GM19043 (cell line): Measurements from ENCODE around the gene IL1B.

Experiments
- ATAC-seq: cut with Tn5 transposase; IDR thresholded peaks from one replicate; pipeline ENCODE4 v1.9.1; 2021; ENCODE audit warnings: low read depth; ENCODE audit not compliant: unreplicated experiment

IL1B gene

DNA sequence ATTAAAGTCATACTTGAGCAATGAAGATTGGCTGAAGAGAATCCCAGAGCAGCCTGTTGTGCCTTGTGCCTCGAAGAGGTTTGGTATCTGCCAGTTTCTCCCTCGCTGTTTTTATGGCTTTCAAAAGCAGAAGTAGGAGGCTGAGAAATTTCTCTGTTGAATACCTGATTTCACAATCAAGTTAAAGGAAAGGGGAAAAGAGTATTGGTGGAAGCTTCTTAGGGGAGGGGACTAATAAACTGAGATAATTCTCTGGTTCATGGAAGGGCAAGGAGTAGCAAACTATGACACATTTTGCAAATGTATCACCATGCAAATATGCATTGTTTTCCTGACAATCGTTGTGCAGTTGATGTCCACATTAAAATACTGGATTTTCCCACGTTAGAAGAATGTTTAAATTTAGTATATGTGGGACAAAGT lies at the start of gene IL1B:
IL1B (minus strand) TSS at position 85 of the 423 bp plus-strand sequence. CDS start 550 bp downstream, outside the sequence.
- no peak for ATAC-seq

DNA sequence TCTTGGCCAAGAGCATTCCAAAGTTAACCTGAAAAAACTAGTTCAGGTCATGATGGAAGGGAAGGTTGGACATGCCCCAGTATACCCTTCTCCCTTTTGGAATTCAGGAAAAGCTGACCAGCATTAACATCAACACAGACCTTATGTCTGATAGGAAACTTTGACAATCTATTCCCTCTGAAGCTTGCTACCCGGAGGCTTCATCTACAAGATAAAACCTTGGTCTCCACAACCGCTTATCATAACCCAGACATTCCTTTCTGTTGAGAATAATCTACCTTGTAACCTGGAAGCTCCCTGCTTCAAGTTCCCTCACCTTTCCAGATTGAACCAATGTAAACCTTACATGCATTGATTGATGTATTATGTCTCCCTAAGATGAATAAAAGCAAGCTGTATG lies 49.7 kb upstream of the IL1B start:
- no peak for ATAC-seq

DNA sequence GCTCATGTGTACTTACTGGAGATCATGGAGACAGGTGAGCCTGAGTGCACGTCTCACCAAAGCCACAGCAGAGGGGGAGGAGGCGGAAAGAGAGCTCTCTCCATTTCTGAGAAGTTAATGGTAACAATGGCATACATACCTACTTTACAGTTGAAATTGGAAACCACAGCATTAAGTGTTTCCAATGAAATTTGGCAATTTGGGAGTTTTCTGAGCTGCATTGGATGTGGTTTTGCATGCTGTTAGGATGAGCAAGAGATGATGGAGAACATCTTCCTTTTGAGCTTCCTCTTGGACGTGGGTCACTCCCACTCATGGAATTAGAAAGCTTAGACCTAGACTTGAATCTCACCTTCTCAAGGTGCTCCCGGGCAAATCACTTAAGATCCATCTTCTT lies 48.9 kb upstream of the IL1B start:
- no peak for ATAC-seq

DNA sequence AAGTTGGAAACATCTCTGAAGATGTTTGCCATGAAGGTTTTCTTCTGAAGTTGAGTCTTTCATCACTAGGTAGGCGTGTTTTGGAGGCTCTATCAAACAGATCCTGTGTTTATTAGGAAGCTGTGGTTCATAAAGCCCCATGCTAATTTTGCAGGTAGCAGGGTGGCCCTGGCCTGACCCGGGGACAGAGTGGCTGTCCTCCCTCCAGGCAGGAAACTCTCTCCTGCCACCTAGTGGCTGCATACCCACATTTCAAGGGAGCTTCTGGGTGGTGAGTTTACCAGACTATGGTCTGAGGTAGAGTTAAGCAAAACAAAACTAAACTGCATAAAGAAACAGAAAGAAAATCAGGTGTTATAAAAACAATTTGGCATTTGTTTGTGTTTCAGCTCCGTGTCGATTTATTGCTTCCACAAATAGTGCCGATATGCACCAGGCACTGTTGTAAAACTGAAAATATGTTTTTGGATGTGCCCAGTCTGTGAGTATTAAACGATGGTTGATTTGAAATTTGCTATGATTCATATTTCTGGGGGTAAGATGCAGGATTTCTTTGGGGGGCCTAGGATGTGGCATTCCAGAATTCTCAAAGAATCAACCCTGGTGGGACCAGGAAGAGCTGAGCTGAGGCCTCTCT lies 48.4 kb upstream of the IL1B start:
- ATAC-seq, result peak; percentile 37

DNA sequence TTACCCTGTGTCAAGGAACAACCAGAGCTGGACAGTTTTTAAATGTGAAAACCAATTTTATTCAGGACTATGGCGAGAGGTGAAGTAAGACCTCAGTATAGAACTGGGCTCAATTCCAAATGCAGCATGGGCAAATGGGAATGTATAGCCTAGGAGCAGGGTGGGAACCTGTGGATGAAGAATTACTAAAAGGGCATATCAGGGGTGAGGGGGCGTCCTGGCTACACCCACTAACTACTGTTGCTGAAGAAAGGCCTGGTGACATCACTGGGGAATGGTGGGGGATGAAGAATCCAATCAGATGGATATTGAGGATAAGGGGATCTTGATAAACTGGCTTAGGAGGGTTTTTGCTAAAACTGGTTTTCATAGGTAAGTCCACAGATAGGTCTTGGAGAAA lies 47.1 kb upstream of the IL1B start:
- no peak for ATAC-seq

DNA sequence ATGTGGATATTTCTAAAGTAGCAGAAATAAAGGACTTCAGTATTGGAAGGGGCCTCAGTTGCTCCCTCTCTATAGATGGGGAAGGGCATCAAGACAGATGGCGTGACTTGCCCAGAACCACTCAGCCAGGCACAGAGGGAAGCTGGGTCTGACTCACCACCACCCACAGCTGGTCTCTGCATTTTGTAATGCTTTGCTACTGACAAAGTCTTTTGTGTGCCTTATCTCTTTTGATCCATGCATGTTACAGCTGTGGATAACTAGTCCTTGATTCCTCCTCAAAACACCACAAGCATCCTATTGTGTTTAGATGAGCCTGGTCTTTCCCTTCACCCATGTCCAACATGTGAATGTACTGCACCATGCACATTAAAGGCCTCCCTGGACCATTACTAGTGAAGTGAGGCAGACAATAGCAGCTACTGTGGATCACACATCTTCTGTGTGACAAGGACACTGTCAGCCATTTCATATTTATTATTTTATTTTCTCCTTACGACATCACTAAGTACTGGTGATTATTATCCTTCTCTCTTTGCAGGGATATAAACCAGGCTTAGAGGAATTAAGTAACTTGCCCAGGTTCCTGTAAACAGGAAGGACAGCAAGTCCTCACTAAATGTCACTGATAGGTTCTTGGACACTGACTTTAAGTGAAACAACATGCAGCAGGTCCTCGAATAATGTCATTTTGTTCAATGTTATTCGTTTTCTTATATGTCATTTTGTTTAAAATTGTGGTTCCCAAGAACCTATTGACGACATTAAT lies 44.8 kb upstream of the IL1B start:
- ATAC-seq, result peak; percentile 73

DNA sequence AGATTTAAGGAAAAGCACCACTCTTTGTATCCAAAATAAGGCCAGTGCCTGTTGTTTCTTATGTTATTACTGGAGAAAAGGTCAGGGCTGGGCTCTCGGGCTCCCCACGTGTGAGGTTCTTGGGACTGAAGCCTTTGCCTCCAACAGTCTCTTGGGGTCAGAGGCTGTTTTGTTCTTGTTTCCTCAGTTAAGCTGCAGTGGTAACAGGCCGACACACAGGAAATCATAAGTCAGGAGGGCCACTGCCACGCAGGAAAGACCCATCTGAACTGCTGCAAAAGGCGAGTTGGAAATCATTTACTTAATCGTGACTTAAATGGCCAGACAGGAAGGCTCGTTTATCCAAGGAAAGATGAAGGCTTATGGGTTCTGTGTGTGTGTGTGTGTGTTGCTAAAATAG lies 44.1 kb upstream of the IL1B start:
- no peak for ATAC-seq

DNA sequence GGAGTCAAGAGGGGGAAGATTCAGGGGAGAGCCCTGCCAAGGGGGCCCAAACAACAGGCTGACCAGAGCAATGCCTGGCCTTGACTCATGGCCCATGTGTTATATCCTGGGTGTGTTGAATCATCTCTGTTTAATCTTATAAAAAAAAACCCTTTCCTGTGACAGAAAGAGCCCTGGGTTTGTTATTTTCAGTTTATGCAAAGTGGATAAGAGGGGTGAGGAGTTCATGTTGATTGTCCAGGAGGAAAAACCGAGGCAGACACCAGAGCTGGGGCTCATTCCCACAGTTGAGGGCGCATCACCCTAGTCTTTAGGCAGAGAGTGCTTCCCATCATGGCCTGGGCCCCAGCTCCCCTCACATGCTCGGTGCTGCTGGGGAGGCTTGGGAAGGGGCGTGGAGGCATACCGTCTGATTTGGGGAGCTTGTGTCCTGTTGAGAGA lies 43.5 kb upstream of the IL1B start:
- ATAC-seq, result no peak

DNA sequence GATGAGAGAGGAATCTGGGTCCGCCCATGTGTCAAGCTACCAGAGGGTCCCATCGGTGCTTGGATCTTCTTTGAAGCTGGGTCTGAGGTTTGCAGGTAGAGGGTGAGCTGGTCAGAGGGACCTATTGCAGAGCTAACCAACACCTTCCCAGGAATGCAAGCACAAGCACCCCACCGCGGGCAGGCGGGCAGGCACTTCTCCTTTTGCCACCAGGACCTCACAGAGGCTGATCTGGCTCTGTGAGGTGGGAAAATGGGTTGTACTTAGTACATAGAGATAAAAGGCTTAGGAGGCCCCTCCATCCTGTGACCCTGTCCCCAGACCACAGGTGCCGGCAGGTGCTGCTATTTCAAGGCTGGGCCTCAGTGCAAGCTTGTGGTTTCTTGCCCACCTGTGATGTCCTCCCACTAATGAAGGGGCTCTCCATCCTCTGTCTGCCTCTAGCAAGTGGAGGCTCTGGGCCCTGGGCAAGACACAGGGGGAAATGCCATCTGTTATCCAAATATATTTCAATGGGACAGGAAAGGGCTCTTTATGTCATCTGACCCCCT lies 43.0 kb upstream of the IL1B start:
- ATAC-seq, result no peak

DNA sequence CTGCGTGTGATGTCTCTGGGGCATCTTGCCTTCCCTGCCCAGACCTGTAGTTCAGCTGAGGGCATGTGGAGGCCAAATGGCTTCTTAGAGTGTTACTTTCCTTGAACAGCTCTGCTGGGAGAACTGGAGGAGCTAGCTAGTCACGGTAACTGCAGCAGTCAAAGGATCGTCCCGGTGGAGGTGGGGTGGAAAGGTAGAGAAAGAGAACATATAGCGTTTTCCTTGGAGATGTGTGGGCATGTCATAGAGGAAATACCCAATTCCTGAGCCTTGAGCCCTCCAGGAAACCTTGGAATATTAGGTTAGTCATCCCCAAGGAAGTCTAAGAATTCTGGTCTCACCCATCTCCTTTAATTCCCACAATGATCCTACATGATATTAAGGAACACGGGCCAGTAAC lies 40.8 kb upstream of the IL1B start:
- ATAC-seq, result no peak

DNA sequence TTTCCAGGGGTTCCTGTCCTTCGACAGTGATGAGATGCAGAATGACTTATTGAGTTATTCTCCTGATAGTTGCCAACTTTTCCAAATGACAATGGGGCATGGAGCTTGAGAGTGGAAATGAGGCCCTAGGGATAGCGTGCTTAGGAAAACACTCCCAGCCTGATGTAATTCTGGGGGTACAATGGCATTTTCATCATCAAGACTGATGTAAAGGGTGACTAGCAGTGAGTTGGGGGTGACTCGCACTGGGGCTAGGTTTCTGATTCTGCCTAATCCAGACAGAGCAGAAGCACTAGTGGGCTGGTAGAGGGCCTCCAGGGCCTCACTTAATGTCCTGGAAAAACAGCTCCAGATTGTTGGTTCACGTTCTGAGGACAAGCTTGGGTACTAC lies 40.4 kb upstream of the IL1B start:
- ATAC-seq, result no peak

DNA sequence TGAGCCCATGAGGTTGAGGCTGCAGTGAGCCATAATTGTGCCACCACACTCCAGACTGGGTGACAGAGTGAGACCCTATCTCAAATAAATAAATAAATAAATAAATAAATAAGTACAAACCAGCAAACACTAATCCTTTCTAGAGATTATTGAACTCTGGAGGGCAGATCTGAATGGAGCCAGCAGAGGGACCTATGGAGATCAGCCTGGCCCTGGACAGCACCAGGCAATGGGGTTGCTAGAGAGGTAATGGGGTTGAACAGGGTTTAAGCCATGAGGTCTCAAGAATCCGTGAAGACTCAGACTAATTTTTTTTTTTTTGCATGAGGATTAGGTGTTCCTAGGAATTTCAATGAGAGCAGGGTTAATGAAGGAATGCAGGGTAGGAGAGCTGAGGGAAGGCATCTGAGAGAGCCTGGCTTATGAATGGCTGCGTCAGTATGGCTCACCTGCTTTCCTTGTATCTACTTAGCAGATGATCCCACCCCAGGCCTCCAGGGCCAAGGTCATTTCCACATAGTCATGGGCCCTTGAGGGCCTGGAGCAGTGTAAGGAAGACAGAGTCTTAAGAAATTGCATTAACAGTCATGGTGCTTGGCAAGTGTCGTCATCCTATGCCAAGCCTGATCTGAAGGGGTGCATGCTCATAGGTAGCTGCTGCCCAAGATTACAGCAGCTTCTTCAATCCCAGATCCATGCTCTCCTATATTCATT lies 39.8 kb upstream of the IL1B start:
- ATAC-seq, result no peak

DNA sequence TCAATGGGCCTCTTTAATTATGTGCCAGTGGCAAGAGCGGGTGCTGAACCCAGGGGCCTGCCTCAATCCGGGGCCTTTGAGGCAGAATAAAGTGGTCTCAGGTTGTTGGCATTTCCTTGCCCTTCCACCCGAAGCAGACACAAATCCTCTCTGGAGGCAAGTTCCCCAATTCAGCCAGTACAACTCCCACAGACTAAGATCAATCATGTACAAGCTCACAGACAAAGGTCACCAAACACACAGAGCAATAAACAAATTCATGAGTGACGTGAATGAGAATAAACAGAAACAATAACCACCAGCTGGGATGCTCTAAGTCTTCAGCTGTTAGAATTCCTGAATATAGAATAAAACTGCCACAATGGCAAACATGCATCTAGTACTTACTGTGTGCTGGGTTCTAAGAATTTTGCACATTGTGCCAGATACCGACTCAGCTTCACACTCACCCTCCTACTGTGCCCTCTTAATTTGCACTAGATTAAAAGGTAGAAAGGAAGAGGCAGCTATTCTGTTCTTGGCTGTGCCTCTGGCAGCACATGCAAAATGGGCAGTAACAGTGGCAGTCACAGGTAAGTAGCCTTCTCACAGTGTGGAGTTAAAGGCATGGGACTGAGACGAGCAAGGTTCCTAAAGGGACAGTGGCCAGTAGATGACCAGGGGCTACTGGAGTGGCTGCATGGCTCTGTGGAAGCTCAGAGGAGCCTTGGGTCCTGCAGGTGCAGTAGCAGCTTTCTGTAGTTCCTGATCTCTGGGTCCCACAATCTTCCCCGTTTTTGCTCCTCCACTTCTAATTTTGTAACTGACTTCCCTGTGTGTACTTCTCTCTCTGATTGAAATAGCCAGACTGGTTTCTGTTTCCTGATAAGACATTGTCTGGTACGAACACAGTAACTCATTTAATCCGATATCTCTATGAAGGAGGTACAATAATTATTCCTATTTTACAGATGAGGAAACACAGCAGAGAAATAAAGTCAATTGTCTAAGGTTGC lies 34.6 kb upstream of the IL1B start:
- no peak for ATAC-seq

DNA sequence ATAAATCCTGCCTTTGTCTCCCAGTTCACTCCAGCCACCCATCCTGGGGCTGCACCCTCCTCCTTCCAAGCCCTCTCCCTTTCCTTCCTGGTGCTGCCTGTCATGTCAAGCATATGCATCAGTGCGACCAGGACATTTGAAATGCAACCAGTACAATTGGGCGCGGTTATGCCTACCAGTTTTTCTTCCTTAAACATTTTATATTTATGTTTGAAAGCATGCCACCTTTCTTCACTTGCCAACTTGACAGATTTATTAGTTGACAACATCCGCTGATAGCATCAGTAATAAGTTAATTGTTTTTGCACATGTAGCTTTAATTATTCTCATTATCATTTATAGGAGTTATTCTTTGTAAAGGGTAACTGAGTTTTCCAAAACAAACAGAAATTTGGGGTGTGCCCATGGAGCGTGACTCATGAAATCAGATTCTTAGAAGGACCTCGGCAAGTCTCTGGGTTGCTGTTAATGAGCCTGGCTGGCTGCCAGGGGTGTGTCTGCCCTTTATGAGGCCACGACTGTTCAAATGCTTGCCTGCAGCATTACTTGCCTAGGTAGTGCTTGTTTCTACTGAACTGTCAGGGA lies 32.8 kb upstream of the IL1B start:
- no peak for ATAC-seq

DNA sequence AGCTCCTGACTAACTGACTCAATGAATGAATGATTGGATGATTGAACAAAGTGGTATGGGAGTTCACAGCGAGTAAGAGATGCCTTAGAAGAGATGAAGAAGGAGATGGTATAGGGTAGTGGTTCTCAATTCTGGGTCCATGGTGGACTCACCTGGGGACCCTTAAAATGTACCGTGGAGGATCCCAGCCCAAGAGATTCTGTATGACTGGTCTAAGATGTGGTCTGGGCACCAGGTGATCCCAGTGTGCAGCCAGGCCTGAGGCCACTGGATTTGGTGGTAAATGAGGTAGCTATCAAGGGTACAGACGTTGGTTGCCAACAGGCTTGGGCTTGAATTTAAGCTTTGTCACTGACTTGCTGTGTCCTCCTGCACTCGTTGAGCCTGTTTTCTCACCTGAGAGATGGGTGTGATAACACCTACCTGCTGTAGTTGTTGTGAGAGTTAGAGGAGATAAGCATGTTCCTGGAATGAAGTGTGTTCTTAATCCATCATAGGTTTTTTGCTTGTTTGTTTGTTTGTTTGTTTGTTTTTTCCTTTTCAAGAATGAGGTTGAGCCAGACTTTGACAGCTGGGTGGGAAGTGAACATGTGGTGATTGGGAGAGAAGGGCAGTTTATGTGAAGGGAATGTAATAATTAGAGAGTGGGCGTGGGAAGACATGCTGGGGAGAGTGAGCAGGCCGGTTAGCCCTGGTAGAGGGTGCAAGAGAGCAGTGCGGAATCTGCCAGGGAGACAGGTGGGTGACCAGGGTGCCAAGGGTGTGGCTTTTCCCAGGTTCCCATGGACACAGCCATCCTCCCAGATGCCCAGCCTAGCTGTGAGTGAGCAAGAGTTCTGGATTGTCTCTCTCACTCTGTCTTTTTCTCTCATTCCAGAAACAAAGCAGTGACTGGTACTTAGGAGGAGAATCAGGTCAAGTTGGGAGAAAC lies 31.4 kb upstream of the IL1B start:
- no peak for ATAC-seq

DNA sequence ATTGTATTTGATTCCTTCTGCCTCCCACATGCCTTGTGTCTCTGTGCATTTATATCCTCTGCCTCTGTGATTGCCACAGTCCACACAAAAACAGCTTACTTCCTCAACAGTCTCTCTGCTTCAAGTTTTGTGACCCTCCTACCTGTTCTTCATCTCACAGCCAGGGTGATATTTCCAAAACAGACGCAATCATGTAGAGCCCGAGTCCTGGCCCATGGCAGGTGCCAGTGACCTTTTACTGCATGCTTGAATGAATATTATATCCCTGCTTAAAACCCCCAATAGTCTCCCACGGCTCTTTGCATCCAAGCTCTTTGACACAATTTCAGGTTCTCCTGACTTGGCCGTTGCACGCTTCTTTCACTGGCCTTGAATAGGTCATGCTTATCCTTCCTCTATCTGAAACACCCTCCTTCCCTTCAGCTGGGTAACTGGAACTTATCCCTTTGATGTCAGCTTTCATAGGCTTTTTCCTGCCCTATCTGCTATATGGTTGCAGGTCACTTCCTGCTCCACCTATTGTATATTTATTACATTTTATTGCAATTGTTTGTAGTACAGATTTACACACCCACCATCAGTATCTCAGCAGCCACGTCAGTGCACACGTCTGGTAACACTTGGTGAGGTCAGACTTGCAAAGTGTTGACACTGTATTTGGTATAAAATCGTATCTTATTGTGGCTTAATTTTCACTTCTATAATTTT lies 29.7 kb upstream of the IL1B start:
- no peak for ATAC-seq

DNA sequence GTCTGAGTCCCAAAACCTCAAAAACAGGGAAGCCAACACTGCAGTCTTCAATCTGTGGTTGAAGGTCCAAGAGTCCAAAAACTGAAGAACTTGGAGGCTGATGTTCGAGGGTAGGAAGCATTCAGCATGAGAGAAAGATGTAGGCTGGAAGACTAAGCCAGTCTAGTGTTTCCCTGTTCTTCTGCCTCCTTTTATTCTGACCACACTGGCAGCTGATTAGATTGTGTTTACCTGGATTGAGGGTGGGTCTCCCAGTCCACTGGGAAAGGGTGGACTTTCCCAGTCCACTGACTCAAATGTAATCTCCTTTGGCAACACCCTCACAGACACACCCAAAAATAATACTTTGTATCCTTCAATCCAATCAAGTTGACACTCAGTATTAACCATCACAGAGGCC lies 27.5 kb upstream of the IL1B start:
- ATAC-seq, result no peak
